Measurements from ENCODE around the gene SPON1. TPM values are rescaled to one million over a fixed set of nuclear protein-coding genes. Genes with fewer than 3 reads are reported as not detected.
"Not testable (repeated sequence)": the region's sequence is repeated elsewhere in the genome, so short reads cannot be mapped to it uniquely, and the experiment has no call there.

The SPON1 gene
- polyA plus RNA-seq, 3 donors: 62.6 to 85.5 (median 70.9) TPM

- DNase-seq (ENCODE audit: extremely low read depth in 1 of 11, low read depth in 9 of 11, low spot score in 4 of 11): peak in 1 of 11 donors; percentile 51
Observed at GRCh38 chr11:14059491-14059890, 97.0 kb downstream of the SPON1 start.

DNA sequence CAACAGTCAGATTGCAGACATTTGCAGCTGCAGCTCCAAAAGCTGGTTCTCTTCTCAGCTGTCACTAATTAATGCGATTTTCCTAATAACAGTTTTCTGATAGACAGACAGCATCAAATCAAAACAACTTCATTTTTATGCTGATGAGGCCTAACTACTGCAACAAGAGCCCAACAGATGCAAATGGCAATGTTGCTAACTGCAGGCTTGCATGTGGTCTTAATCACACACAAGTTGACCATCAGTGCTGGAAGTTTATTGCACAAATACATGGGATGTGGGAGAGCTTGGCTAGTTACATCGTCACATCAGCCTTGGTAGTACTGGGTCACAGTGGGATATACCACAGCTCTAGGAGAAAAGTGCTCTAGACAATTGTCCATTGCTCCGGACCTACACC lies 99.2 kb downstream of the SPON1 start:
- no peak for DNase-seq (ENCODE audit: extremely low read depth in 1 of 11, low read depth in 9 of 11, low spot score in 4 of 11)

DNA sequence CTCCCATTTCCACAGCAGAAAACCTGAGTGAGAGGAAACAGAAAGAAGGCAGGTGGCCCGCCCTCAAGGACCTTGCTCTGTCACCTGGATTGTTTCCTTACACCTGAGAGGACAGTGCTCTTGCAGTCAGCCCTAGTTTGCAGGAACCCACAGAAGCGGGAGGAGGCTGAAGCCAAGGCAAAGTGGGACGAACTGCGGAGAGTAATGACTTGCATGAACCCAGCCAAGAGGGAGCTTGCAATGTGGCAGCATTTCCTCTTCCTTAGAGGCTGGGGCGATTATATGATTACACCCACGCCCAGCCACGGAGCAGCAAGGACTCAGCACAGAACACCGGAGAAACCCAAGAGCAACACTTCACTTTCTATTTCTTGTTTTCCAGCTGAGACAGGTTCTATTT lies 102.6 kb downstream of the SPON1 start:
- DNase-seq (ENCODE audit: extremely low read depth in 1 of 11, low read depth in 9 of 11, low spot score in 4 of 11): no peak

DNA sequence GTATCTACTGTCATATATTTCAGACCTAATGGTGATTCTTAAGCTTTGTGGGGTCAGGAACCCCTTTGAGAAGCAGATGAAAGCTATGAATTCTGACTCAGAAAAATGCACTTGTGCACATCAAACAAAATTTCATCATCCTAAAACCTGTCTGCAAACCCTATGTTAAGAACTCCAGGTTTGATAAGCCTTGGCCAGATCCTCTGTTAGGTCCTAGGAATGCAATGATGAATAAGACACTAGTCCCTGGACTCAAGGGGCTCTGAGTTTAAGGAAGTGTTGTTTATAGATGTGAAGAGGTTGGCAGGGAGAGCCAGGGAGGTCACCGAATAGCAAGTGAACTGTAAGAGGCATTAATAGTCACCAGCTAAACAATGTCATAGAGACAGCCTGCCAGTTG lies 103.2 kb downstream of the SPON1 start:
- no peak for DNase-seq (ENCODE audit: extremely low read depth in 1 of 11, low read depth in 9 of 11, low spot score in 4 of 11)

DNA sequence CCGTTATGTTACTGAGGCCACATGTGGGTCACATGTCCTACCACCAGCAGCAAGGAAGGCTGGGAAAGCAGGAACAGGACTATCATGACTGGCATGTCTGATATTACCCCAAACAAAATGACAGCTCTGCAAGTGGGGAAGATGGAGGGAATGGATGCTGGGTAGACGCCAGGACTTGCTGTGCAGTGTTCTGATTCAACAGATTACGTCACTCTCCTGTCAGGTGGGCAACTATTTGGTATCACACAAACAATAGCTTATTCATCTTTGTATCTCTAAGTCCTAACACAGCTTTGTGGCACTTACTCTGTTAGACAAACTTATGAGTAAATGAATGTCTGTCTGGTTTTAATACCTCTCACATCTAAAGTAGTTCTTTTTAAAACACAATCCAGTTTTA lies 105.2 kb downstream of the SPON1 start:
- no peak for DNase-seq (ENCODE audit: extremely low read depth in 1 of 11, low read depth in 9 of 11, low spot score in 4 of 11)

DNA sequence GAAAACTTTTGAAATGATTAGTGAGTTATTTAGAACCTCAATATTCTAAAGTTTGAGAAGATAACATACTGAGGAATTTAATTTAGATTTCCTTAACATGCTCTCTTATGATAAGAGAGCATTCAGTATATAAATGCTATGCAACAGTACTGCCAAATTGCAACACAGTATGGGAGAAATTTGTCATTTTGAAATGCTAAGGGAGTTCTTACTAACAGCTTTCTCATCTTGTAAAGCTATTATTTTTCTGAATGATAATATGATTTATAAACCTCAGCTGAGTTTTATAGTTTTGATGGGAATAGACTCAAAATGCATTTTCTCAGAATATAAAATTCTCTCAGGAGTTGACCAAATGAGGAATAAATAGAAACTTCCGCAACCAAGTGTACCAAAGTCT lies 108.4 kb downstream of the SPON1 start:
- DNase-seq (ENCODE audit: extremely low read depth in 1 of 11, low read depth in 9 of 11, low spot score in 4 of 11): no peak

DNA sequence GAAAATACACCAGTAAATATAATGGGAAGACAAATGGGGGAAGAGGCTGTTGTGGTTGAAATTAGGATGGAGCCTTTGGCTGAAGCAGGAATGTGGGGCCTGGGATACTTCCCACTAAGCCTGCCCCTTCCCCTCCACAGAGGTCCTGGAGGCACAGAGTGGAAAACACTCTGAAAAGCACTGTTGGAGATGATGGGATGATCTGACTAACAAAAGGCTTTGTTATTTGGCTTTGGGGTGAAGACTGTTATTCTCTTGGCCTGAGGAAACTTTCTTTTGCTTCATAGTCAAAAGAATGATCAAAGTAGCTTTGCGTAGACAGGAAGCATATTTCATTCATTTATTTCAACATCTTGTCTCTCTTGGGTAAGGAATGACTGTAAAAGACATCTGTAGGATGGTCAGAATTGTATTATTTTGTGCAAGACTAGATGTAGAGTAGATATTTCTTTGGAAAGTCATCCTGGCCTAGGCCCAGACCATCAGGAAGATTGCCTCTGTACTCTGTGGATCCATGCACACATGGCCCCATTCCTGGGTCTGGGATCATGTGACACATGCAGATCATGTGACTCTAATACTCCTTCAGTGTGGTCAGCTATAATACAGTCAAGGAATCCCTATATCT lies 111.4 kb downstream of the SPON1 start:
- DNase-seq (ENCODE audit: extremely low read depth in 1 of 11, low read depth in 9 of 11, low spot score in 4 of 11): no peak

DNA sequence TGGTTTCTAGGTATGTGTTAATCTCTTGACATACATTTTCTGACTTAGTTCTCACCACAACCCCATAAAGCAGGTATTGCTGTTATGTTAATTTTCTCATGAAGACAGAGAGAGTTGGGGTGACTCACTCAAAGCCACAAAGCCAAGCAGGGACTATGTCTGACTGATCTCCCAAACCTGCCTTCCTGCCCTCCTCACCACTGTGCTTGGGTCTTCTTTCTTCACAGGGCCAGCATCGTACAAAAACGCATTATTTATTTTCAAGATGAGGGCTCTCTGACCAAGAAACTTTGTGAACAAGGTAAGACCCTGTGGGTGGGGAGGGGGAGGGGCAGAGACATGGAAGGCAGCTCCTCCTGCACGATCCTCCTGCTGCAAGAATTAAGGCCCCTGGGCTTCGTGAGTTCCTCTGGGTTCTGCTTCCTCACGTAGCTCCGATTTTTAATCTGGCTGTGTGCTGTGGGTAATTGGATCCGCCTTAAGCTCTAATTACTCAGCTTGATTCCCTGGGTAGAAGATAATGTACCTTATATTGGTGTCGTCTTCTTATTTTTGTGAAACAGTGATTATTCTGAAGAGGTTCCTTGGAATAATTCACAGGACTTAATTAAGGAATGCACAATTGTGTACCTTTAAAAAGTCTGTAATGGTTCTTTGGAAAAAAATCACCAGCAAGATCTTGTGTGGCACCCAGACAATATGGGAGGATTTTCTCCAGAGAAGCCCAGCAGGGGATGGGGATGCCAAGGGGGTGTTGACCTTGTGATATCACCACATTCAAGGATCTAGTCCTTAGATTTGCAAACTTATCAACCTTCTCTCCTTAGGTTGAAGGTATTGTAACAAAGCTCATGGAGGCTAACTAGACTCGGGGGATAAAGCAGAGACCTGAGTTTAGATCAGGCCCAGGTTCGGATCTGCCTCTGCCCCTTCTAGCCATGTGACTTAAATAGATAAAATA lies 112.9 kb downstream of the SPON1 start:
- DNase-seq (ENCODE audit: extremely low read depth in 1 of 11, low read depth in 9 of 11, low spot score in 4 of 11): no peak

DNA sequence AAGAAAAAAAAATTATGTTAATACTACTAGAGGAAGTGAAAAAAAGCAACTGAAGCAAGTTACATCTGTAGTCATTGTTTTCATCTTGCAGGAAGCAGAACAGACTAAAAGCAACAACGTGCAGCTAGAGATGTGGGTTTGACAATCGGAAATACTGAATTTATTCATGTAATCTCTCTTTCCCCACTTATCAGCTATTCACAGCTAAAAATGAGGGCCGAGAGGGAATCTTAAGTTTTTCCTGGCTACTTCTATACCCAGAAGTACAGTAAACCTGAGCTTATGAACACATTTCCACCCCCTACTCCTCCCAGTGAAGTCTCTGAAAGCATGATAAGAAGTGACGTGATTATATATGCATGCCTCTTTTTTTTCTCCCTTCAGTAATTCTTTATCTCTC lies 116.5 kb downstream of the SPON1 start:
- DNase-seq (ENCODE audit: extremely low read depth in 1 of 11, low read depth in 9 of 11, low spot score in 4 of 11): peak in 2 of 11 donors; percentile 13 to 18

DNA sequence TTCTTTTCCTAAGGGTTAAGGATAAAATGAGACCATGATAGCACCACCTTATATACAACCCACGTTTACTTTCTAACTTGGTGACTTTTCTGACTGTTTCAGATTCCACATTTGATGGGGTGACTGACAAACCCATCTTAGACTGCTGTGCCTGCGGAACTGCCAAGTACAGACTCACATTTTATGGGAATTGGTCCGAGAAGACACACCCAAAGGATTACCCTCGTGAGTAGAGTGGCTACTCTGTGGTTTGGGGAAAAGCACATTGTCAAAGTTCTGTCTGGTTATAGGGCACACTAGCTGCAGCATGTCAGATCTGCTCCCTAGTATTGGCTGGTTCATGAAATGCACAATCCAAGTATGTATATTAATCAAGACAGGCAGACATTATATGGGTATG lies 117.3 kb downstream of the SPON1 start:
- no peak for DNase-seq (ENCODE audit: extremely low read depth in 1 of 11, low read depth in 9 of 11, low spot score in 4 of 11)

DNA sequence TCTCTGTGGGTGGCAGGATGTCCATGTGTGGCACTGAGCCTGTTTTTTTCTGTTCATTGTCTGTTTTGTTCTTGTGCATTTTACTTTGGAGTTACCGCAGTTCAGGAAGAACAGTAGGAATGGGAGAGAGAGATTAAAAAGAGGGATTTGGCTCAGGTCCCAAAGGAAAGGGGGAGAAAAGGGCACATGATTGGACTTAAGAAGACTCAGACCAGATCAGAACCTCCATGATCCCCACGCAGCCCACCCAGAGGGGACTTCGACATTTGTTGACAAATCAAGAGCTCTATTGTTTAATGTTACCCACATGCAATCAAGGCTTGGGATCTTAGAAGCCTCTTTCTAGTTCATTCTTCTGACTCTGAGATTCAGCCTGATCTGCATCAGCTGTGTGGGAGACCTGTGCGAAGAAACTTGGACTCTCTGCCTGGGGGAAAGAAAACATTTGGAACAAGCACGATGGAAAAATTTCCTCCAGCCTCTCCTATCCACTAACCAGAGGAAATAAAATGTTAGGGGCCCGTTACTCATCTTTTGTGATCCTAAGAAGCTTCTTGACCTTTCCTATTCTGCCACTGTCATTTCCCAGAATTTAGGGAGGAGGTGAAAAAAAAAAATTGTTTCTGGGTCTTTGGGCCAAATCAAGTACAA lies 119.2 kb downstream of the SPON1 start:
- no peak for DNase-seq (ENCODE audit: extremely low read depth in 1 of 11, low read depth in 9 of 11, low spot score in 4 of 11)

- no peak for DNase-seq (ENCODE audit: extremely low read depth in 1 of 11, low read depth in 9 of 11, low spot score in 4 of 11)
Observed at GRCh38 chr11:14082338-14082737, 119.8 kb downstream of the SPON1 start.

GRCh38 chr11:14088861-14089260 lies 126.3 kb downstream of the SPON1 start:
- DNase-seq (ENCODE audit: extremely low read depth in 1 of 11, low read depth in 9 of 11, low spot score in 4 of 11): not testable (repeated sequence)

DNA sequence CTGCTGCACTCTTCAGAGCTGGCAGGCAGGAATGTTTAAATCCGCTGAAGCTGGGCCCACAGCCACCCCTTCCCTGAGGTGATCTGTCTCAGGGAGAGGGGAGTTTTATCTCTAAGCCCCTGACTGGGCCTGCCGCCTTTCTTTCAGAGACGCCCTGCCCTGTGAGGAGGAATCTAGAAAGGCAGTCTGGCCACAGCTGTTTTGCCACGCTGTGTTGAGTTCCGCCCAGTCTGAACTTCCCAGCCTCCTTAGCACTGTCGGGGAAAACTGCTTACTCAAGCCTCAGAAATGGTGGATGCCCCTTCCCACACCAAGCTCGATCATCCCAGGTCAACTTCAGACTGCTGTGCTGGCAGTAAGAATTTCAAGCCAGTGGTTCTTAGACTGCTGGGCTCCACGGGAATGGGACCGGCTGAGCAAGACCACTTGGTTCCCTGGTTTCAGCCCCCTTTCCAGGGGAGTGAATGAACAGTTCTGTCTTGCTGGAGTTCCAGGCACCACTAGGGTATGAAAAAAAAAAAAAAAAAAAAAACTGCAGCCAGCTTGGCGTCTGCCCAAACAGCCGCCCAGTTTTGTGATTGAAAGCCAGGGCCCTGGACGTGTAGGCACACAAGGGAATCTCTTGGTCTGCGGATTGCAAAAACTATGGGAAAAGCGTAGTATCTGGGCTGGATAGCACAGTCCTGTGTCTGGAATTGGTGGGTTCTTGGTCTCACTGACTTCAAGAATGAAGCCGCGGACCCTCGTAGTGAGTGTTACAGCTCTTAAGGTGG lies 127.4 kb downstream of the SPON1 start:
- DNase-seq (ENCODE audit: extremely low read depth in 1 of 11, low read depth in 9 of 11, low spot score in 4 of 11): no peak

- not testable (repeated sequence) for DNase-seq (ENCODE audit: extremely low read depth in 1 of 11, low read depth in 9 of 11, low spot score in 4 of 11)
Observed at GRCh38 chr11:14090631-14091030, 128.1 kb downstream of the SPON1 start.

- DNase-seq (ENCODE audit: extremely low read depth in 1 of 11, low read depth in 9 of 11, low spot score in 4 of 11): no peak
Observed at GRCh38 chr11:14093065-14093464, 130.5 kb downstream of the SPON1 start.

DNA sequence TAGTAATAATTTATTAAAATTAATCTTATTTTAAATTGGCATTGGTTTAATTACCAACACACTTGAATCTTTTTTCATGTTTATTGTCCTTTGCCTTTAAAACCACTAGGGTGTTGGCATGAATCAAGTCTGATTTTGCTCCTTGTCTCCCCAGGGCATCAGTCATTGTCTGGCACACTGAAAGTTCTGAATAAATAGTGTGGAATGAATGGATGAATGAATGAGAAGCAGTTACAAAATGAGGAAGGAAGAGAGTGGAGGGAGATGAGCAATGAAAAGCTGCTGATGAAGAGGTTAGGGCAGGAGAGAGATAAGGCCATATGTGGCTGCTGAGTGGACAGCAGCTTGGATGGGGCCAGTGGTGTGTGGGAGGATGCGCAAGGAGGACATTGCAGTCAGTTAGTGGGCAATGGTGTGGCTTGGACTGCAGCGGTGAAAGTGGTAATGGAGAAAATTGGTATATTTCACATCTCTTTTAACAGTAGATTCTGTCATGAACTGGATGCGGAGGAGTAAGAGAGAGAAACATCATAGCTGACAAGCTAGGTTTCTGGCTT lies 132.0 kb downstream of the SPON1 start:
- no peak for DNase-seq (ENCODE audit: extremely low read depth in 1 of 11, low read depth in 9 of 11, low spot score in 4 of 11)

DNA sequence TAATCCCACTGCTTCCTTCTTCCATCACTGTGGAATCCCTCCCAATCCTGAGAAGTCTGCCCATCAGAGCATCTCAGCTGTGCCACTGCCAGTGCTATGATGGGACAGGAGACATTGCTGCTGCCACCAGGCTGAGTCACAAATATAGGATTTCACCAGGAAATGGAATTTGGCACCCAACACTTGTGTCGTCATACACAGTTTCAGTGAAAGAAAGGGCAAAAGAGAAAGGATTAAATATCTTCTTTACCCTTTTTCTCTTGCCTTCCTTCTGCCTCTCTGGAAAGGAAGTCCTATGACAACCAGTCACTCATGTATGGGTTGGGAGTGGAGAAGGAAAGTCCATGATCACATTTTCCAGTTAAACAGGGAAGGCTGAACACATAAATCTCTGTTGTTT lies 133.4 kb downstream of the SPON1 start:
- DNase-seq (ENCODE audit: extremely low read depth in 1 of 11, low read depth in 9 of 11, low spot score in 4 of 11): no peak

DNA sequence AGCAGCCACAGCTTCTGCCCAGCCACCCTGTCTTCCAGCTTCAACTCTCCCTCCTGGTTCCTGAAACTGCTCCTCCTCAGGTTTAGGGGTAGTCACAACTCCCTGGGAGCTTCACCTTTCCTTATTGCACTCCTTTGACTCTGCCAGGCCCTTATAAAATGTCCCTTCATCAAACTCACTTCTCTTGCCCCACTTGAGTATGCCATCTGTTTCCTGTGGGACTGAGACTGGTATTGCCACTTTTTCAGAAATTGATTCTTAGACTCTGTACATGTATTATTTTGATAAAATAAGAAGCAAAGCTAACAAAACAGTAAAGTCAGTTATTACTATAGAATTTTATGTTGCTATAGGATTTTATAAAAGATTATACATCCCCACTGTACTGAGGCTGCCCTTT lies 134.1 kb downstream of the SPON1 start:
- no peak for DNase-seq (ENCODE audit: extremely low read depth in 1 of 11, low read depth in 9 of 11, low spot score in 4 of 11)

Data from renal cortex interstitium (tissue), 11 donors.